GM19397 (cell line): ENCODE data around the gene METAP1D.
"Not testable (repeated sequence)": the region's sequence is repeated elsewhere in the genome, so short reads cannot be mapped to it uniquely, and the experiment has no call there.

ENCODE experiments used
- ATAC-seq: cut with Tn5 transposase; IDR thresholded peaks from one replicate; pipeline ENCODE4 v1.9.1; 2021; ENCODE audit warnings: mild to moderate bottlenecking, moderate library complexity; ENCODE audit not compliant: unreplicated experiment

METAP1D gene

GRCh38 chr2:172047566-172048507 is 48.1 kb downstream of the METAP1D start:
- ATAC-seq: no peak

- no peak for ATAC-seq
Measured at GRCh38 chr2:172048508-172049503, 49.1 kb downstream of the METAP1D start.

GRCh38 chr2:172049567-172050120 is 49.9 kb downstream of the METAP1D start:
- no peak for ATAC-seq

- ATAC-seq: no peak
Measured at GRCh38 chr2:172050479-172051125, 50.8 kb downstream of the METAP1D start.

GRCh38 chr2:172052000-172052983 is 52.5 kb downstream of the METAP1D start:
- no peak for ATAC-seq

GRCh38 chr2:172053486-172053885 is 53.7 kb downstream of the METAP1D start:
- no peak for ATAC-seq

GRCh38 chr2:172056293-172056692 is 56.5 kb downstream of the METAP1D start:
- no peak for ATAC-seq

- ATAC-seq: no peak
Measured at GRCh38 chr2:172058660-172059059, 58.9 kb downstream of the METAP1D start.

- ATAC-seq: not testable (repeated sequence)
Measured at GRCh38 chr2:172060118-172060517, 60.4 kb downstream of the METAP1D start.

GRCh38 chr2:172062402-172063004 is 62.8 kb downstream of the METAP1D start:
- ATAC-seq: no peak

- no peak for ATAC-seq
Measured at GRCh38 chr2:172063446-172063845, 63.7 kb downstream of the METAP1D start.

GRCh38 chr2:172065111-172065510 is 65.4 kb downstream of the METAP1D start:
- ATAC-seq: no peak

- ATAC-seq: no peak
Measured at GRCh38 chr2:172066394-172066886, 66.7 kb downstream of the METAP1D start.

GRCh38 chr2:172067905-172068304 is 68.2 kb downstream of the METAP1D start:
- ATAC-seq: not testable (repeated sequence)

GRCh38 chr2:172070936-172071335 is 71.2 kb downstream of the METAP1D start:
- no peak for ATAC-seq

- no peak for ATAC-seq
Measured at GRCh38 chr2:172072303-172072702, 72.5 kb downstream of the METAP1D start.

GRCh38 chr2:172072706-172073105 is 73.0 kb downstream of the METAP1D start:
- ATAC-seq: no peak

GRCh38 chr2:172073518-172073917 is 73.8 kb downstream of the METAP1D start:
- no peak for ATAC-seq

- no peak for ATAC-seq
Measured at GRCh38 chr2:172074254-172074653, 74.5 kb downstream of the METAP1D start.
